ENCODE data around the gene ATP5F1C.

ATP5F1C gene

DNA sequence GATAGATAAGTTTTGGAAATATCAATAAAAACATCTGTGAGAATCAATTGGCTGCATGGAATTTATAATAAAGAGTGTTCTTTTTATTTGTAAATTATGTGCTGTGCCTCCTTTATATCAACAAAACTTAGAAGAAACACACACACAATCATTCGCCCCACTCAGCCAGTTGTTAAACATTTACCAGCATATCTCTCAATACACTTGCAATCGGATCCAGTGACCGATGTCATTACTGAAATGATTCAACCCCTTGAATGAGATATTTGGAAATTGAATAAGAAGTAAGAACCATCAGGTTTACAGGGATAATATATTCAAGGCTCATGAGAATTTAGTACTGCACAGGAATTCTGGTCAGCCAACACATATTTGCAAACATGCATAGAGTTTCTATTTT is 65.9 kb downstream of the ATP5F1C start:
- no peak for DNase-seq

DNA sequence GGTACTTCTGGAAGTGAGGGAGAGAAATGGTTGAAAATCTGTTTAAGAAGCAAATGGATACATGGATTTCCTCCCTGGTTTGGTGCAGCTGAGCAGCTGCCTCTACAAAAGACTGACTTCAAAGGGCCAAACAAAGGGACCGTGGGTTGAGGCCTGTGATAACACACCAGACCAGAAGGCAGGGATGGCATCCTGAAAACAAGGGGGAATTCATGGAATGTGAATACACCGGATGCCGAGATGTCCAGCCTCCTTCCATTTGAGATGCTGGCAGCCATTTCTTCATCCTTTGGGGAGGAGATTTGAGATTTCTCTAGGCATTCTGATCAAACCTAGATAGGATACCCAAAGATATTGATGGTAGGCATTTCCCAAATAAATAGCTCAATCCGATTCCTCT is 67.2 kb downstream of the ATP5F1C start:
- DNase-seq = no peak

DNA sequence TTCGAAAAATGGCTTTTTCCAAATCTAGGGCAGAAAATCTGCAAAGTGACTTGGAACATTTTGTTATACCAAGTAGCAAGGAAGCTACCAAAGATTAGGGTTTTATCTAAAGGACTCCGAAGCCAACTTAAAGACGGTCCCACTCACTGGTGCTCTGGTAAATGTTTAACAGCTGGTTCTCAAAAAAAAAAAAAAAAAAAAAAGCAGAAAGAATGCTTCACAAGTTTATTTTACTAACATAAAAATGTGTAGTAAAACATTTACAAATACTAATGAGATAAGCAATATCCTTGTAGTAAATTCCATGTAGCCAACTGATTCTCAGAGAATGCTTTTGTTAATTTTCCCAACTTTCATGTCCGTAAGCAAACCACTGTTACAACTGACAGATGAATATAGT is 68.7 kb downstream of the ATP5F1C start:
- no peak for DNase-seq

DNA sequence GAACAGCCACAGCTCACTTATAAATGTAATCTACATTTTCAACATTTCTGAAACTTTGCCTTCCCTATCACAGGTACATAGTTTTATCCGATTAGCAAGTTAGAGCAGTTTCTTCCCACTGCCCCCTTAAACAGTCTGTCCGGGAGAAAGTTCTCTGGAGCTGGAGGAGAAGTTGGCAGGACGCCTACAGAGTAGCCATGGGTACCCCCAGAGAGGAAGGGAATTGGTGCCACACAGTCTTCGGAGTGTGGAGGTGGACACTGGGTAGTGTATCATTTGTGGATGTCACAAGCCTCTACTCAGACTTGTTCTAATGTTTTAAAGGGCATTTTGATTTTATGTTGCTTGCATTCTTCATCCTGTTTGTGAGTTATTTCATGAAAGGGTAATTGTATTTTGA is 69.3 kb downstream of the ATP5F1C start:
- no peak for DNase-seq

Measured in hematopoietic multipotent progenitor cell treated with erythropoietin and hydrocortisone succinate and interleukin-3 and kit ligand, for 8 days (in vitro differentiated cells).